ENCODE measurements around the gene RNF167.

RNF167 gene

DNA sequence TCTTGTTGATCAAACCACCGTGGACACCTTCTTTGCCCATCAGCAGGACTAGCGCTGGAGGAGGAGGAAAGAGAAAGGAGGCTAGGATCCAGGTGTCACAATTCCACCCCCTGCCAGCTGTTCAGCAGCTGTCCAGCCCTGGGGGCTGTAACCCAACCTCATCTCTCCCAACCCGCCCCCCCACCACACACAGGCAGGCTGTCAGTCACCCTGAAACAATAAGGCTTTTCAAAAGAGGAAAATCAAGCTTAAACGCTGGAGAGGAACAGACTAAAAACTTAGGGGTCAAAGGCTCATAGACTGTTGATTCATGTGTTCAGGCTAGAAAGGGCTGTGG, 5.8 kb downstream of the RNF167 start:
- Histone ChIP-seq H3K4me3 (ENCODE audit: low read depth in 1 of 5, low read length in 5 of 5) (peak overlapping the region in 3 of 5 donors; percentile 84 to 99 (median 95)), H3K27ac (ENCODE audit: low read depth, low read length) (peak overlapping the region; percentile 96), H3K9ac (ENCODE audit: low read length in 5 of 5) (peak overlapping the region in 3 of 5 donors; percentile 27 to 81 (median 63)), H3K4me1 (ENCODE audit: control insufficient read depth in 5 of 5, insufficient read depth in 5 of 5, low read length in 5 of 5) (peaks cover 3 to 61% (median 50%) of the 10 kb centered on the region in 5 donors), H3K9me3 (ENCODE audit: control insufficient read depth in 5 of 5, low read length in 5 of 5) (no peaks in the 10 kb centered on the region), H3K36me3 (ENCODE audit: control insufficient read depth in 5 of 5, insufficient read depth in 5 of 5, low read length in 5 of 5) (peaks cover 0 to 49% (median 44%) of the 10 kb centered on the region in 5 donors), H3K27me3 (ENCODE audit: control insufficient read depth in 5 of 5, insufficient read depth in 4 of 5, low read length in 5 of 5) (no peaks in the 10 kb centered on the region)

DNA sequence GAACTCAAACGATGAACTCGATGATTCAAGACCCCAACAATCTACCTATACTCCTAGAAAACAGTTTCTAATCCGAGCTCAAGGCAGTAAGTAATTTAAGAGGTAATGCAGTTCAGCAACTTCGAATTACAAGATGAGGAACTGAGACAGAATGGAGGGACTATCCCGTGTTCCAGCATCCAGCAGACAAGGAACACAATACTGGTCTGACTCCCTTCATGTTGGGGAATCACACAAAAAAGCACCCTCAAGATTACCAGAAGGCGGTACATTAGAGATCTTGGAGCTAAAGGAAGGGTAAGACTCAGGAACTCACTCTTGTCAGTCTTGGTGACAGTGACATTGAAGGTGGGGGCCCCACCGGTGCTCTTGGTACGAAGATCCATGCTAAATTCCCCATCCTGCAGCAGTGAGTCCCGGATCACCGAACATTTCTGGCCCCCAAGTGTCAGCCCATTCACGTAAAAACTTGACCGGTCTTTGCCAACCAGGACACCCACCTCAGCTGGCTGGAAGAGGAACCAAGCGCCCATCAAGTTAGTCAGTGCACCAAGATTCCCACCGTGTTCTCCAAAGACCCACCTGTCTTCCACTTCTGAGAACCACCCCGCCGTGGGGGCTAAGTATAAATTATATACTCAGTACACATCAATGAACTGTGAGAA, 6.4 kb downstream of the RNF167 start:
- Histone ChIP-seq H3K4me3 (ENCODE audit: low read depth in 1 of 5, low read length in 5 of 5) (peak overlapping the region; percentile 78 to 99 (median 89)), H3K4me1 (ENCODE audit: control insufficient read depth in 5 of 5, insufficient read depth in 5 of 5, low read length in 5 of 5) (peaks cover 3 to 56% (median 47%) of the 10 kb centered on the region in 5 donors), H3K27ac (ENCODE audit: low read depth, low read length) (peak overlapping the region; percentile 96), H3K9ac (ENCODE audit: low read length in 5 of 5) (peak overlapping the region in 4 of 5 donors; percentile 63 to 81 (median 71)), H3K36me3 (ENCODE audit: control insufficient read depth in 5 of 5, insufficient read depth in 5 of 5, low read length in 5 of 5) (peaks cover 0 to 49% (median 44%) of the 10 kb centered on the region in 5 donors), H3K27me3 (ENCODE audit: control insufficient read depth in 5 of 5, insufficient read depth in 4 of 5, low read length in 5 of 5) (no peaks in the 10 kb centered on the region), H3K9me3 (ENCODE audit: control insufficient read depth in 5 of 5, low read length in 5 of 5) (no peaks in the 10 kb centered on the region)

DNA sequence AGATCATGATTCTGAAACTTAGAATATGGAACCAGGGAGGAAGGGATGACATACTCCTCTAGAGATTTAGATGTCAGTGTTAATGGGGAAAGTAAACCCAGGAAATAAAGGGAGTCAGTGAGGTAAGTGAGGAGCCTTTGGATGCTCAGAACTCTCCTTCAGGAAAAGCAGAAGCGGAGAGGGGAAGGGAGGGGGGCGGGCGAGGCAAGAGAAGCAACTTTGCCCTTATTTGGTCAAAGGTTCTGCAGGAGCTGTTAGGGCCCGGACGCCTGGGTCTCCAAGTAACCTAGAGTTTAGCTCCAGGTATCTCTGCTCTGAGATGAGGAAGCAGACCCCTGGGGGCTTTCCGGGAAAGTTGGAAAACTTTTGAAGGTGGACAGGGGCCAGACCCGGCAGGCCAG, 6.9 kb downstream of the RNF167 start:
- Histone ChIP-seq H3K4me1 (ENCODE audit: control insufficient read depth in 5 of 5, insufficient read depth in 5 of 5, low read length in 5 of 5) (peaks cover 3 to 51% (median 47%) of the 10 kb centered on the region in 5 donors), H3K9me3 (ENCODE audit: control insufficient read depth in 5 of 5, low read length in 5 of 5) (no peaks in the 10 kb centered on the region), H3K4me3 (ENCODE audit: low read depth in 1 of 5, low read length in 5 of 5) (peak overlapping the region; percentile 78 to 99 (median 89)), H3K36me3 (ENCODE audit: control insufficient read depth in 5 of 5, insufficient read depth in 5 of 5, low read length in 5 of 5) (peaks cover 0 to 46% (median 43%) of the 10 kb centered on the region in 5 donors), H3K27ac (ENCODE audit: low read depth, low read length) (peak overlapping the region; percentile 96), H3K9ac (ENCODE audit: low read length in 5 of 5) (peak overlapping the region in 4 of 5 donors; percentile 63 to 81 (median 71)), H3K27me3 (ENCODE audit: control insufficient read depth in 5 of 5, insufficient read depth in 4 of 5, low read length in 5 of 5) (no peaks in the 10 kb centered on the region)

DNA sequence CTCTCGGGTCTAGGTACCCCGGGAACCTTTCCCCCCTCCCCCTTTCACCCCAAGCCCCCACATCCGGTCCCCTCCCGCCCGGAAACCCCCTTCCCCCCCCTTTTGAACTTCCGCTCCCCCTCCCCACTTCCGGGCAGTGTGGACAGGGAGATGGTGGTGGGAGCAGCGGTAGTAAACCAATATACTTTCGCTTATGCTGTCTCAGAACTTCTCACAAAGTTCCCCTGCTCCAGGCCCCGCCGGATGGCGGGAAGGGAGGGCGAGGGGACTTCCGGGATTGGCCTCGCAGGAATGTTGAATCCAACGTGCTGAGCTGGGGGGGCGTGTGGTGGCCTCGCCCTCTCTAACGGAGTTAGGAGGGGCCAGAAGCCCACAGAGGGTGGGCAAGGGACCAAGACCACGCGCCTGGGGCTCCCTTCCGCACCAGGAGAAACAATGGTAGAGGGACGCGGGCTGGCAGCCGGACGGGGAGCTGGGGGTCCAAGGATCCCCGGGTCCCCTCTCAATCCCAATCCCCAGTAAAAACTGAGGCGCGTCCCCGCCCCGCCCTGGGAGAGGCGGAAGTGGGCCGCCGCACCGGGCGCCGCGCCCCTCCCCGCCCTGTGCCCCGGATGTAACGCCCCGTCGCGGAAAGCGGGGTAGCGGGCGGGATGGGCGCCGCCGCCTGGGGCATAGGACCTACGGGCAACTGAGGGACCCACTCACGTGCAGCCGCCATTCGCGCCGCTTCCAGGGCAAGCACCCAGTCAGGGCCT, 7.5 kb downstream of the RNF167 start:
- Histone ChIP-seq H3K36me3 (ENCODE audit: control insufficient read depth in 5 of 5, insufficient read depth in 5 of 5, low read length in 5 of 5) (peaks cover 0 to 41% (median 37%) of the 10 kb centered on the region in 5 donors), H3K27me3 (ENCODE audit: control insufficient read depth in 5 of 5, insufficient read depth in 4 of 5, low read length in 5 of 5) (no peaks in the 10 kb centered on the region), H3K9ac (ENCODE audit: low read length in 5 of 5) (peak overlapping the region; percentile 16 to 98 (median 94)), H3K4me1 (ENCODE audit: control insufficient read depth in 5 of 5, insufficient read depth in 5 of 5, low read length in 5 of 5) (peaks cover 3 to 50% (median 47%) of the 10 kb centered on the region in 5 donors), H3K27ac (ENCODE audit: low read depth, low read length) (peak overlapping the region; percentile 96), H3K9me3 (ENCODE audit: control insufficient read depth in 5 of 5, low read length in 5 of 5) (no peaks in the 10 kb centered on the region), H3K4me3 (ENCODE audit: low read depth in 1 of 5, low read length in 5 of 5) (peak overlapping the region; percentile 78 to 99 (median 89))

DNA sequence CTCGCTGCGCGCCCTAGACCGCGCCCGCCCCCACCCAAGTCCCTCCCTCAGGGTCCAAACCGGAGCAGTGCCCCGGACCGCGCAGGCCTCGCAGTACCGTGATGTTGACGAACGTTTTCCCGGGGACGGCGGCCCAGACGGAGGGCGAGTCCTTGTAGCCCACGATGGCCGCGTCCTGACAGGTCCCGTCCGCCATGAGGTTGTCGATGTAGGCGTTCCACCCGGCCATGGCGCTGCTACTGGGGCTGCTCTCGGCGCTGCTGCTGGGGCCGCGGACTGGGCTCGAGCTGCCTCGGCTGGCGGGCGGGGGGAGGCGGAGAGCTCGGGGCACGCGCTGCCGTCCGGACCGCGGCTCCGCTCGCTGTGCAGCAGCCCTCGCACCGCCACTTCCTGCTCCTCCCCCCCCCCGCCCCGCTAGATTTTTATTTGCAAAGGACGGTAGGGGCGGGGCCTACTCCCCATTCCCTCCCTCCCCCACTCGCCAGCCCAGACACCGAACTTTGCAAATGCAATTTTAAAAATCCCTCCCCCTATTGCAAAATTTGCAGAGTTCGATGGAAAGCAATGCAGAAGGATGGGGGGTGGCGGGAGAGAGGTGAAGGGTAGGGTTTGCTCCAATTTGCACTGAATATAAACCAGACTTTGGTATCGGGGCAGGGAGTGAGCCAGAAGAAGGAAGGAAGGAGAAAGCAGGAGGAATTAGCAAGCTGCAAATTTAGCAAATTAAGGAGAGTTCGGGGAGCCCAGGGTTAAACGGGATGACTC, 8.3 kb downstream of the RNF167 start, which contains the start of gene PFN1:
Gene PFN1 (minus strand): TSS at position 365 of the 765 bp plus-strand sequence. CDS start 136 bp downstream, at position 229.
- Histone ChIP-seq H3K9ac (ENCODE audit: low read length in 5 of 5) (peak within 1 kb of the TSS; percentile 16 to 98 (median 94)), H3K4me3 (ENCODE audit: low read depth in 1 of 5, low read length in 5 of 5) (peak within 1 kb of the TSS; percentile 79 to 99 (median 89)), H3K27ac (ENCODE audit: low read depth, low read length) (peak within 1 kb of the TSS; percentile 96), H3K9me3 (ENCODE audit: control insufficient read depth in 5 of 5, low read length in 5 of 5) (no peaks in the 10 kb centered on the region), H3K27me3 (ENCODE audit: control insufficient read depth in 5 of 5, insufficient read depth in 4 of 5, low read length in 5 of 5) (no peaks in the 10 kb centered on the region), H3K36me3 (ENCODE audit: control insufficient read depth in 5 of 5, insufficient read depth in 5 of 5, low read length in 5 of 5) (peaks cover 0 to 33% (median 29%) of the 10 kb centered on the region in 5 donors), H3K4me1 (ENCODE audit: control insufficient read depth in 5 of 5, insufficient read depth in 5 of 5, low read length in 5 of 5) (peaks cover 3 to 53% (median 47%) of the 10 kb centered on the region in 5 donors)

DNA sequence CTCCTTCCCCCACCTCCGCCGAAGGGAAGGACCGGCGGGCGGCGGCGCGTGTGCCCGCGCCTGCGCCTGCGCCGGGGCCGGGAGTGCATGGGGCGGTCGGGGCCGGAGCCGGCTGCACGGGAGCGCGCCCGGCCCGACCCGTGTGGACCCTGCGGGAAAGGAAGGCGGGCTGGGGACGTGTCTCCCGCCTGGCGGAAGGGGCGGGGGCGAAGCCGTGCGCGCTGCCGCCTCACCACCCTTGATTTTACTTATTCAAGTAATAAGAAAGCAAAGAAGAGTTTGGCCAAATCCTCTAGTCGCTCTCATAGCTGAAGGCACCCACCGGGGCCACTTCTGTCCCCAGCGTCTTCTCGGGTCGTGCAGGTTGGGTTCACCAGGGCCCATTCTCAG, 8.9 kb downstream of the RNF167 start:
- Histone ChIP-seq H3K27ac (ENCODE audit: low read depth, low read length) (peak overlapping the region; percentile 96), H3K27me3 (ENCODE audit: control insufficient read depth in 5 of 5, insufficient read depth in 4 of 5, low read length in 5 of 5) (no peaks in the 10 kb centered on the region), H3K9me3 (ENCODE audit: control insufficient read depth in 5 of 5, low read length in 5 of 5) (no peaks in the 10 kb centered on the region), H3K4me3 (ENCODE audit: low read depth in 1 of 5, low read length in 5 of 5) (peak overlapping the region; percentile 79 to 99 (median 89)), H3K4me1 (ENCODE audit: control insufficient read depth in 5 of 5, insufficient read depth in 5 of 5, low read length in 5 of 5) (peaks cover 3 to 58% (median 49%) of the 10 kb centered on the region in 5 donors), H3K36me3 (ENCODE audit: control insufficient read depth in 5 of 5, insufficient read depth in 5 of 5, low read length in 5 of 5) (peaks cover 0 to 27% (median 25%) of the 10 kb centered on the region in 5 donors), H3K9ac (ENCODE audit: low read length in 5 of 5) (peak overlapping the region in 4 of 5 donors; percentile 76 to 80 (median 78))

DNA sequence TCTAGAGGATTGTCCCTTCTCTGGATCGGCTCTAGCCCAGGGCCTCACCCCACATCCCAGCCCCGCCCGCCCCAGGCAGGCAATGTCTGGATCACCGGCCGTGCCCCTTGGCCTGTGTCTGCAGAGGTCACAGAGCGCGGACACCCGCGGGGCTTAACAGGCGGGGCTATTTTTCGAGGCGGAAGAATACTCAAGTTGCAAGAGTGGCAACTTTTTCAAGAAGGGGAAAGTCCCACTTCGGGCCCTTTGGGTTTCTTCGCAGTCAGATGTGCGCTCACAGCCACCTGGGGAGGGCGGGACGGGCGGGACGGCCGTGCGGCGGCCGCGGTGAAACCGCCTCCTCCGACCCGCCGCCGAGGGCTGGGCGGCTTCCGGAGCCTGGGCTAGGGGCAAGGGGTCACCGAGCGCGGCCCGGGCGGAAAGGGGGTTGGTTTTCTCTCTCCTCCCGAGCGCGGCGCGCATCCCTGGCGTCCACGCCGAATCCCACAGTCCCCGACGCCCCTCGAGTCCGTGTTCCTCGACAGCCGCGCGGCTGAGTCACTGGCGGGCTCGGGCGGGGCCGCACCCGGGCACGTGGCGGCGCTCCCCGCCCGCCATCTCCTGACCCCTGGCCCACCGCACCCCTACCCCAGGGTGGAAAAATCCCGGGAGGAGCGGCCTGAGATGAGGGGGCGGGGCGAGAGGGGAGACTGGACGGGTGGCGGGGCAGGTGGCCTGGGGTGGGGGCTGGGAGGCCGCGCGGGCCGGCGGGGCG, 9.4 kb downstream of the RNF167 start:
- Histone ChIP-seq H3K4me1 (ENCODE audit: control insufficient read depth in 5 of 5, insufficient read depth in 5 of 5, low read length in 5 of 5) (peaks cover 5 to 60% (median 50%) of the 10 kb centered on the region in 5 donors), H3K36me3 (ENCODE audit: control insufficient read depth in 5 of 5, insufficient read depth in 5 of 5, low read length in 5 of 5) (peaks cover 0 to 22% (median 20%) of the 10 kb centered on the region in 5 donors), H3K9ac (ENCODE audit: low read length in 5 of 5) (peak overlapping the region in 4 of 5 donors; percentile 76 to 80 (median 78)), H3K27ac (ENCODE audit: low read depth, low read length) (peak overlapping the region; percentile 96), H3K27me3 (ENCODE audit: control insufficient read depth in 5 of 5, insufficient read depth in 4 of 5, low read length in 5 of 5) (no peaks in the 10 kb centered on the region), H3K4me3 (ENCODE audit: low read depth in 1 of 5, low read length in 5 of 5) (peak overlapping the region; percentile 48 to 99 (median 89)), H3K9me3 (ENCODE audit: control insufficient read depth in 5 of 5, low read length in 5 of 5) (no peaks in the 10 kb centered on the region)

DNA sequence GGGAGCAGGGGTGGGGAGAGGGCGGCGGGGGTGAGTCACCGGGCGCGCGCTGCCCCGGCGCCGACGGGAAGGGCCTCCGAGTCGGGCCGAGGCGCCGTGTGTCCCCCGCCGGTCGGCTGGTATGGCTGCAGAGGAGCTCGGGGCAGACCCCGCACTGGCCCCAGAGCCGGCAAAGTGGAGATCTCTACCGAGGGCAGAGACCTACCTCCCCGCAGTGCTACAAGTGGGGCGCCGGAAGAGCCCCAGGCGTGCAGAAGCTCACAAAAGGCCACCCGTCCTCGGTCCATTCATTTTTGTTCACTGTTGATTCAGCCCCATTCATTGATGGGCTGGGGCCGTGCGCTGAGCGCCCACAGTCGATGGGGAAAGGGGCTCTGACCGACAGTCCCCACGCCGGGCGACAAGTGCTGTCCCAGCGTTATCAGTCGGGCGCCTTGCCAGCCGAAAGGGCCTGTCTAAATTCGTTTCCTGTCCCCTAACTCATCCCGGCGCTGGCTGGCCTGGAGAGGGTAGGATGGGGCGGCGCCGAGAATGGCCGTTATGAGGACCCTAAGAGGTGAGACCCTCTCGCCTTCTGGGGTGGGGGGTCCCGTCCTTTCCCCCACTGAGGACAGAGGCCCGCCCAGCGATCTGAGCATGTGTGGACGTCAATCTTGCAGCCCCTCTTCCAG, 10.1 kb downstream of the RNF167 start:
- Histone ChIP-seq H3K4me1 (ENCODE audit: control insufficient read depth in 5 of 5, insufficient read depth in 5 of 5, low read length in 5 of 5) (peaks cover 5 to 52% (median 43%) of the 10 kb centered on the region in 5 donors), H3K36me3 (ENCODE audit: control insufficient read depth in 5 of 5, insufficient read depth in 5 of 5, low read length in 5 of 5) (peaks cover 0 to 15% (median 13%) of the 10 kb centered on the region in 5 donors), H3K9me3 (ENCODE audit: control insufficient read depth in 5 of 5, low read length in 5 of 5) (no peaks in the 10 kb centered on the region), H3K4me3 (ENCODE audit: low read depth in 1 of 5, low read length in 5 of 5) (peak overlapping the region in 4 of 5 donors; percentile 30 to 58 (median 49)), H3K27me3 (ENCODE audit: control insufficient read depth in 5 of 5, insufficient read depth in 4 of 5, low read length in 5 of 5) (no peaks in the 10 kb centered on the region), H3K9ac (ENCODE audit: low read length in 5 of 5) (peak overlapping the region in 4 of 5 donors; percentile 75 to 82 (median 82)), H3K27ac (ENCODE audit: low read depth, low read length) (peak overlapping the region; percentile 96)
